ENCODE measurements around the gene RTN3. TPM values are rescaled to one million over a fixed set of nuclear protein-coding genes. Genes with fewer than 3 reads are reported as not detected.
A peak's percentile ranks its signal among the peaks of the same experiment; 100 is the strongest.

RTN3 gene
- total RNA-seq, 1 experiment from 2014 or later = 173 TPM

DNA sequence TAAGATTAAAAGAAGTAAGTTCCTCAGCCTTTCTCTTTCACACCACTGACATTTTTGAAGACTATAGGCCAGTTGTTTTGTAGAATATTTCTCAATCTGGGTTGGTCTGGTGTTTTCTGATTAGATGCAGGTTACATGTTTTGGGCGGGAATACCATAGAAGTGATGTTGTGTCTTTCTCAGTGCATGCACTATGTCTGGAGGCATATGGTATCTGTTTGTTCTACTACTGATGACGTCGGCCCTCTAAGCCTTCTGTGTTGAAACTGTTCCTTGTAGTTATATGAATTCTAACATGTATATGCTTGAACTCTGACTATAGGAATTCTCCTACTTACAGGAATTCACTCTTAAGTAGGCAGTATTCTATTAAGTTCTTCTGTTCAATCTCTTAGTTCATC is 65.7 kb downstream of the RTN3 start:
- peak overlapping the region in 1 of 3 experiments; percentile 76; a peak in 2 of 7 replicates for H3K27ac Mint-ChIP-seq
- Histone ChIP-seq H2AFZ (ENCODE audit: low read length) (no peak overlapping the region), H3K27ac (ENCODE audit: insufficient read length, low read depth, low read length) (no peak overlapping the region), H3K79me1 (ENCODE audit: insufficient read depth, low read depth, low read length, poor library complexity, severe bottlenecking) (peaks cover 4% of the 10 kb centered on the region), H3K9me3 (ENCODE audit: control insufficient read depth, low read depth, low read length) (no peaks in the 10 kb centered on the region), H3K18ac (ENCODE audit: insufficient read length, low read depth, low read length) (no peak overlapping the region), H3K27me3 (ENCODE audit: insufficient read depth, low read length) (no peaks in the 10 kb centered on the region), H4K20me1 (ENCODE audit: control insufficient read depth, insufficient read depth, insufficient read length) (no peaks in the 10 kb centered on the region), H3K56ac (ENCODE audit: insufficient read length, low read depth, low read length) (no peak overlapping the region), H4K8ac (replicated peaks; ENCODE audit: insufficient read length, low read depth, low read length) (no peak overlapping the region), H2BK12ac (ENCODE audit: insufficient read length, low read depth, low read length) (no peak overlapping the region), H3K14ac (ENCODE audit: insufficient read depth, low read length) (no peak overlapping the region), H3K9ac (ENCODE audit: extremely low read depth, insufficient read length, low read length) (no peak overlapping the region), H3K23me2 (ENCODE audit: insufficient read length, low read depth, low read length, poor library complexity, severe bottlenecking) (no peaks in the 10 kb centered on the region), H2AK5ac (ENCODE audit: insufficient read length, low read length) (no peak overlapping the region), H3K23ac (ENCODE audit: insufficient read length, low read depth, low read length) (no peak overlapping the region), H3T11ph (ENCODE audit: low read length) (no peak overlapping the region), H2BK5ac (ENCODE audit: insufficient read length, low read length) (no peak overlapping the region), H3K79me2 (ENCODE audit: insufficient read depth, low read length) (peaks cover 2% of the 10 kb centered on the region; the same call in 1 of the 2 replicates), H3K4ac (ENCODE audit: low read depth, low read length) (no peak overlapping the region), H4K91ac (ENCODE audit: insufficient read length, low read depth, low read length) (no peak overlapping the region), H3K4me1 (ENCODE audit: insufficient read depth, low read length) (peaks cover 4% of the 10 kb centered on the region; the same call in 1 of the 2 replicates), H2BK15ac (ENCODE audit: low read depth, low read length) (no peak overlapping the region), H2BK20ac (ENCODE audit: low read depth, low read length, poor library complexity, severe bottlenecking) (no peak overlapping the region), H4K5ac (ENCODE audit: insufficient read length, low read depth, low read length) (no peak overlapping the region), H2BK120ac (ENCODE audit: low read depth, low read length, poor library complexity, severe bottlenecking) (no peak overlapping the region), H3K4me2 (ENCODE audit: insufficient read depth, insufficient read length, low read length) (no peak overlapping the region)
- DNase-seq = no peak
- TF ChIP-seq, protein P1, sequence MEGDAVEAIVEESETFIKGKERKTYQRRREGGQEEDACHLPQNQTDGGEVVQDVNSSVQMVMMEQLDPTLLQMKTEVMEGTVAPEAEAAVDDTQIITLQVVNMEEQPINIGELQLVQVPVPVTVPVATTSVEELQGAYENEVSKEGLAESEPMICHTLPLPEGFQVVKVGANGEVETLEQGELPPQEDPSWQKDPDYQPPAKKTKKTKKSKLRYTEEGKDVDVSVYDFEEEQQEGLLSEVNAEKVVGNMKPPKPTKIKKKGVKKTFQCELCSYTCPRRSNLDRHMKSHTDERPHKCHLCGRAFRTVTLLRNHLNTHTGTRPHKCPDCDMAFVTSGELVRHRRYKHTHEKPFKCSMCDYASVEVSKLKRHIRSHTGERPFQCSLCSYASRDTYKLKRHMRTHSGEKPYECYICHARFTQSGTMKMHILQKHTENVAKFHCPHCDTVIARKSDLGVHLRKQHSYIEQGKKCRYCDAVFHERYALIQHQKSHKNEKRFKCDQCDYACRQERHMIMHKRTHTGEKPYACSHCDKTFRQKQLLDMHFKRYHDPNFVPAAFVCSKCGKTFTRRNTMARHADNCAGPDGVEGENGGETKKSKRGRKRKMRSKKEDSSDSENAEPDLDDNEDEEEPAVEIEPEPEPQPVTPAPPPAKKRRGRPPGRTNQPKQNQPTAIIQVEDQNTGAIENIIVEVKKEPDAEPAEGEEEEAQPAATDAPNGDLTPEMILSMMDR (conservative IDR thresholded peaks at IDR 0.05) = no peak
- no CpG with 5 or more reads among the region's 3 CpGs for WGBS (ENCODE audit: extremely low coverage, insufficient read length, low lambda C conversion rate)
- H3K9me3 Mint-ChIP-seq = no peaks in the 10 kb centered on the region
- no peaks in the 10 kb centered on the region for H3K27me3 Mint-ChIP-seq (ENCODE audit: low read depth)
- no peak overlapping the region for H3K4me3 Mint-ChIP-seq
- peaks cover under 1 to 36% (median 23%) of the 10 kb centered on the region in 3 experiments; a peak in 6 of 7 replicates for H3K36me3 Mint-ChIP-seq (ENCODE audit: insufficient read depth in 1 of 3, low read depth in 3 of 3)
- peaks cover 15 to 19% of the 10 kb centered on the region in 2 experiments for H3K4me1 Mint-ChIP-seq
